COLO829 (cell line): ENCODE measurements around the gene MRPL14.

ENCODE experiments used
- DNase-seq: peaks from one replicate; pipeline ENCODE4 v3.0.0; 2012; ENCODE audit warnings: low spot score

Gene MRPL14

GRCh38 chr6:44122801-44123200 is 4.5 kb downstream of the MRPL14 start:
- no peak for DNase-seq

GRCh38 chr6:44120692-44121443 is 6.4 kb downstream of the MRPL14 start:
- no peak for DNase-seq

DNA sequence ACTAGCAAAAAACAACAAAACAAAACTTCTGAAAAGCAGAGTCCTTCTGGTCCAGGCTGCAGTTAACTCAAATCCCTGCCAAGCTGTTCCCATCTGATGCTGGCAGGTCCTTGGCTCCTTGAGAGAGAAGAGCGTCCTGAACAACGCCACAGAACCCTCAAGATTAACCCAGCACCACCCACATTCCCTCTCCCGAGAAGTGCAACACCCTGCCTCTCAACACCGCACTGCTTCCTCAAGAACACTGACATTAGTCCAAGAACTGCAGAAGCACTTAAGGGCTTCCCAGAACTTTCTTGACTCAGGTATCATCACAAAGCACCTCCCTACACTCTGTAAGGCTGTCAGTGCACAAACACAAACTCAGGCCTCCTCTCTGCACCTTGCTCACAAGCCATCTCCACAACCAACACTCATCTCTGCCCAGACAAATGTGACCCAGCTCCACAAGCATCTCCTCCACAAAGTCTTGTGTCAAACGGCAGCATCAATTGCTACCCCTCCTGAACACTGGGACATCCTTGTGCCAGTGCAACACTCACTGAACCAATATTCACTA is 7.5 kb downstream of the MRPL14 start:
- no peak for DNase-seq

DNA sequence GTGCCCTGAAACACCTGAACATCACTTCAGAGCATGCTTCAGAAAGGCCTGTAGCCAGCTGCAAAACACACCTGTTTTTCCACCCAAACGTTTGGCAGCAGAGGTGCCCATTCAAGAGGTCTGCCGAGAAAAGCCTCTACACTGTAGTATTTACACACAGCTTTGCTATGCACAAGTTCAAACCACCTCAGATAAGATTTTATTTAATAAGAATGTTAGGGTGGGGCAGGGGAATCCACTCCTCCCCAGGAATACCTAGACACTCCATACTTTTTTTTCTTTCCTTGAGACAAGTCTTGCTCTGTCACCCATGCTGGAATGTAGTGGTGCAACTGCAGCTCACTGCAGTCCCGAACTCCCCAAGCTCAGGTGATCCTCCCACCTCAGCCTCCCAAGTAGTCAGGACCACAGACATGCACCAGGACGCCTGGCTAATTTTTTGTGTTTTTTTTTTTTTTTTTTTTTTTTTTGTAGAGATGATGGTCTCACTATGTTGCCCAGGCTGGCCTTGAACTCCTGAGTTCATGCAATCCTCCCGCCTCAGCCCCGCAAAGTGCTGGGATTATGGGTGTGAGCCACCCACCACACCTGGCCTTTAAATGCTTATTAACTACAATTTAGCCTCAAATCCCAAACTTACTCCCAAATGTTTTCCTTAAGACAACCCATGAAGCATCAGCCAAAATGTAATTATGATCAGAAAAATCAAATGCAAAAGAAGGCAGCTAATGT is 9.7 kb downstream of the MRPL14 start:
- no peak for DNase-seq

DNA sequence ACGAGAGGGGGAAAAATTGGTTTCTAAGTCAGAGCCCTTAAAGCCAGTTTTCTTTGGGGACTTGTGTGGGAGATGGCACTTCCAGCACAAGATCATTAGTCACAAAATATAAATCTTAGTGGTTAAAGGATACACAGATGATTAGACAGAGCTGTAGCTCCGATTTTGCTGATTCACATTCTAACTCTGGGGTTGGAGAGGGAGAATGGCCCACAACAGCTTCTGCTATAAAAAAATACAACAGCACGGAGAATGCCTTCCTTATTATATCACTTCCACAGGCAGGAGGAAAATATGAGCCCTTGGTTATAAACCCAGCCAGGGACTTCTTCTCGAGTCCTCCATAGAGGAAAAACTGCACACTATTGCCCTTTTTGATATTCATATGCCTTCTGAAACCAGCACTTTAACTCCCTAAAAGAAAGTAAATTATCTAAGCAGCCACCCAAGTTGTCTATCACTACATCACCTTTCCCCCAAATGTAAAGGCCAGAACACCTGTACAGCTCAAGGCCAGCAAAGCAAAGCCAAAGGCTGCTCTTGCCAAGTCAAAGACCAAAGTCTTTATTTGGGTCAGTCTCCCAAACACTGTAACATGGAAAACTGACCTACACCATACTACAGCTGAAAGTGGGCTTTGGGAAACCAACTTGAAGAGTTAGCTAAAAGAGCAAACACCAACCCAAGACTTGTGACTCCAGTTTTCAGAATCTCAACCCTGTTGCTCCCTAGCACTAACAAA is 10.4 kb downstream of the MRPL14 start:
- peak; percentile 61 for DNase-seq

- no peak for DNase-seq
These were observed 11.4 kb downstream of the MRPL14 start for GRCh38 chr6:44115866-44116265.

DNA sequence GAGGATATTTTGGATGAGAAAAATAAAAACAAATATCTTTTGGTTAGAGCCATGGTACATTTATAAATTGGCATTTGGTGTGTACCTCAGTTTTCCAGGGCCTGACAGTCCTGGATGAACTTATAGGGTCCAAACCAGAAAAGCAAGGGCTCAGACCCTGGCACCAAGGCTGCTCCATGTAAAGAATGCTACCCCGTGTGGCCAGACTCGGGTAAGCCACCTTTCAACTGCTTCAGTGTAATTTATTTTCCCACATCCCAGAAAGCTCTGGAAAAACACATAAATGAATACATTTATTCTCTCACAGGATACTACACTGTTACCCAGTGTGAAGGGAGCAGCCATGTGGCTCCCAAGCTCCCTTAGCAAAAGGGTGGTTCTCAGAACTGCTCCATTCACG is 13.8 kb downstream of the MRPL14 start:
- DNase-seq = no peak

GRCh38 chr6:44111434-44112417 is 15.5 kb downstream of the MRPL14 start:
- no peak for DNase-seq

- DNase-seq = no peak
These were observed 16.3 kb downstream of the MRPL14 start for GRCh38 chr6:44110966-44111365.

- DNase-seq = no peak
These were observed 17.1 kb downstream of the MRPL14 start for GRCh38 chr6:44110005-44110676.

- no peak for DNase-seq
These were observed 18.0 kb downstream of the MRPL14 start for GRCh38 chr6:44109212-44109611.

GRCh38 chr6:44108471-44108870 is 18.8 kb downstream of the MRPL14 start:
- no peak for DNase-seq

GRCh38 chr6:44107017-44107416 is 20.2 kb downstream of the MRPL14 start:
- DNase-seq = no peak

GRCh38 chr6:44105993-44106740 is 21.1 kb downstream of the MRPL14 start:
- DNase-seq = no peak

DNA sequence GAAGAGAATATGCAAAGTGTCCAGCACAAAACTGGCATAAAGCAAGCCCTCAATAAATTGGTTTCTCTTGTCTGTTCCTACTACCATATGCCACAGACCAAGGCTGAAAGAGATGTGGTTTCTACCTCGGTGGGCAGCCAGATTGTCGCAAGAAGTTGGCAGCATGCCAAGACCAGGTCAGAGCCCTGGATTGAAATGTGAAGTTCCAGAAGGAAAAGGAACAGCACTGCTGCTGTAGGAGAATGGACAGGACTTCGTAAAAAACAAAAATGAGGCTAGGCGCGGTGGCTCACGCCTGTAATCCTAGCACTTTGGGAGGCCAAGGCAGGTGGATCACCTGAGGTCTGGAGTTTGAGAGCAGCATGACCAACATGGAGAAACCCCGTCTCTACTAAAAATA is 22.1 kb downstream of the MRPL14 start:
- DNase-seq = no peak

GRCh38 chr6:44104481-44105021 is 22.7 kb downstream of the MRPL14 start:
- DNase-seq = no peak

GRCh38 chr6:44102527-44102926 is 24.7 kb downstream of the MRPL14 start:
- DNase-seq = no peak

DNA sequence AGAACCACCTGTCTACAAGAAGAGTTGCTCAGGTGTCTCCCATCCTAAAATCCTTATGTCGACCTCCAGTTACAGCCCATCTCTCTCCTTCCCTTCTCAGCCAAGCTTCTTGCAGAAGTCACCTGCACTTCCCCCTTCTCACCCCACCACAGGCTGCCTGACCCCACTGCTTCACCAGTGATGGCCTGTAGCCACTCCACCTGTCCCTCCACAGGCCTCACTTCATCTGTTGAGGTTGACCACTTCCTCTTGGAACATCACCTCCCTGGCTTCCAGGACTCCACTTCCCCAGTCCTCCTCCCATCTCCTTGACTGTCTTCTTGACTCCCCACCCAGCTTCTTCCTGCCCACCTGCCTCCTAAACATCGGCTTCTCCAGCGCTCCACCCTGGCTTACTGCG is 25.4 kb downstream of the MRPL14 start:
- DNase-seq = no peak

DNA sequence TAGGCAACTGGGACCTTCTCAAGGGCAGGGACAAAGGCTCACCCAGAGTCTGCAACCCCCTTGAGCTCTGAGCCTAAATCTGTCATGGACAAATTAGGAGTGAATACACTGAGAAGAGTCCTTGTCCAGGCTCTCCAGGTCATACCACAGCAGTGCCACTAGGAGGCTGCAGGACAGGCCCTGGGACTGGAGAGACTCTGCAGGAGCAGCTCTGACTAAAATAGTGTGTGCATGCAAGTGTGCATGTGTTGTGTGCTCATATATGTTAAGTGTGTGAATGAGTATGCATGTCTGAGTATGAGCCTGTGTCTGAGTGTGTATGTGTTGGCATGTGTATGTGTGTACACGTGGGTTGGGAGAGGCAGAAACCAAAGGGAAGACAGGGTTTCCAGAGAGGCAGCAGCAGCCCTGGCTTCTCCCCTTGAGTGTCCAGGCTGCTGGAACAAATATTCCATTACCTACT is 27.1 kb downstream of the MRPL14 start:
- DNase-seq = no peak

GRCh38 chr6:44099192-44099591 is 28.1 kb downstream of the MRPL14 start:
- DNase-seq = no peak
